ENCODE results near the gene PRKCSH. TPM values are rescaled to one million over a fixed set of nuclear protein-coding genes. Genes with fewer than 3 reads are reported as not detected.
"Not testable (repeated sequence)": the region's sequence is repeated elsewhere in the genome, so short reads cannot be mapped to it uniquely, and the experiment has no call there.

Gene PRKCSH
- total RNA-seq, 1 experiment from 2014 or later: 410 TPM

- Histone ChIP-seq H3K79me2 (ENCODE audit: low read depth) (no peaks in the 10 kb centered on the region), H2AFZ (no peak overlapping the region), H3K9me2 (ENCODE audit: insufficient read depth) (no peaks in the 10 kb centered on the region), H3K4me2 (no peak overlapping the region), H3K9me3 (ENCODE audit: insufficient read depth, low read depth) (no peaks in the 10 kb centered on the region), H3F3A (ENCODE audit: insufficient read depth, low read depth) (peaks cover 38% of the 10 kb centered on the region), H3K4me1 (replicated peaks; ENCODE audit: insufficient read depth) (peaks cover 14% of the 10 kb centered on the region), H3K4me3 (no peak overlapping the region), H3K27me3 (ENCODE audit: insufficient read depth, low read depth) (no peaks in the 10 kb centered on the region), H3K36me3 (ENCODE audit: low read depth) (no peaks in the 10 kb centered on the region), H4K20me1 (ENCODE audit: insufficient read depth) (no peaks in the 10 kb centered on the region), H3K27ac (no peak overlapping the region)
- ChIA-PET CTCF (no interaction called here), POLR2A (ENCODE audit: unreplicated experiment) (no interaction called here)
- TF ChIP-seq EZH2 (IDR thresholded peaks at IDR 0.05; ENCODE audit: low read depth) (no peak), CTCF (conservative IDR thresholded peaks at IDR 0.05) (no peak)
- intact Hi-C loops (cut with micrococcal nuclease; ENCODE audit: unreplicated experiment): no loop called here
- no TSS peak for BruUV-seq (replicated peaks)
- DNase-seq: no peak
Observed at GRCh38 chr19:11425719-11426457, 9.5 kb upstream of the PRKCSH start.

- DNase-seq: no peak
- CTCF ChIA-PET: no interaction called here
Observed at GRCh38 chr19:11426656-11427055, 8.8 kb upstream of the PRKCSH start.

GRCh38 chr19:11433526-11433925, 1.9 kb upstream of the PRKCSH start:
- Histone ChIP-seq H3K36me3 (ENCODE audit: low read depth) (peaks cover 11% of the 10 kb centered on the region; the same call in 1 of the 2 replicates), H3K79me2 (ENCODE audit: low read depth) (peaks cover 24% of the 10 kb centered on the region), H3K4me1 (replicated peaks; ENCODE audit: insufficient read depth) (peaks cover 14% of the 10 kb centered on the region)
- H4K20me1 ChIP-seq (ENCODE audit: insufficient read depth); POLR2A ChIA-PET (ENCODE audit: unreplicated experiment); H2AFZ ChIP-seq; H3F3A ChIP-seq (ENCODE audit: insufficient read depth, low read depth); DNase-seq; H3K4me3 ChIP-seq; H3K27me3 ChIP-seq (ENCODE audit: insufficient read depth, low read depth); intact Hi-C loops (cut with micrococcal nuclease; ENCODE audit: unreplicated experiment); H3K9me2 ChIP-seq (ENCODE audit: insufficient read depth); BruUV-seq (replicated peaks); H3K9me3 ChIP-seq (ENCODE audit: insufficient read depth, low read depth); H3K4me2 ChIP-seq; CTCF ChIA-PET; H3K27ac ChIP-seq: not testable (repeated sequence)

More at GRCh38 chr19:11426656-11427055, 8.8 kb upstream of the PRKCSH start:
- Histone ChIP-seq H3K9me2 (ENCODE audit: insufficient read depth) (no peaks in the 10 kb centered on the region), H3K27ac (no peak overlapping the region), H2AFZ (no peak overlapping the region), H3K9me3 (ENCODE audit: insufficient read depth, low read depth) (no peaks in the 10 kb centered on the region), H3K4me2 (no peak overlapping the region), H3K36me3 (ENCODE audit: low read depth) (no peaks in the 10 kb centered on the region), H4K20me1 (ENCODE audit: insufficient read depth) (no peaks in the 10 kb centered on the region), H3K27me3 (ENCODE audit: insufficient read depth, low read depth) (no peaks in the 10 kb centered on the region), H3K79me2 (ENCODE audit: low read depth) (no peaks in the 10 kb centered on the region), H3K4me1 (replicated peaks; ENCODE audit: insufficient read depth) (peaks cover 10% of the 10 kb centered on the region), H3K4me3 (no peak overlapping the region), H3F3A (ENCODE audit: insufficient read depth, low read depth) (peaks cover 33% of the 10 kb centered on the region)
- POLR2A ChIA-PET (ENCODE audit: unreplicated experiment): no interaction called here
- TF ChIP-seq CTCF (conservative IDR thresholded peaks at IDR 0.05): no peak
- TF ChIP-seq EZH2 (IDR thresholded peaks at IDR 0.05; ENCODE audit: low read depth): no peak
- intact Hi-C loops (cut with micrococcal nuclease; ENCODE audit: unreplicated experiment): no loop called here
- no TSS peak for BruUV-seq (replicated peaks)

Measured in PC-9 (cell line).